GM19397 (cell line): ENCODE measurements around the gene SBF2.
"Not testable (repeated sequence)": the region's sequence is repeated elsewhere in the genome, so short reads cannot be mapped to it uniquely, and the experiment has no call there.

Source experiments
- ATAC-seq: cut with Tn5 transposase; IDR thresholded peaks from one replicate; pipeline ENCODE4 v1.9.1; 2021; ENCODE audit warnings: mild to moderate bottlenecking, moderate library complexity; ENCODE audit not compliant: unreplicated experiment

Gene SBF2

DNA sequence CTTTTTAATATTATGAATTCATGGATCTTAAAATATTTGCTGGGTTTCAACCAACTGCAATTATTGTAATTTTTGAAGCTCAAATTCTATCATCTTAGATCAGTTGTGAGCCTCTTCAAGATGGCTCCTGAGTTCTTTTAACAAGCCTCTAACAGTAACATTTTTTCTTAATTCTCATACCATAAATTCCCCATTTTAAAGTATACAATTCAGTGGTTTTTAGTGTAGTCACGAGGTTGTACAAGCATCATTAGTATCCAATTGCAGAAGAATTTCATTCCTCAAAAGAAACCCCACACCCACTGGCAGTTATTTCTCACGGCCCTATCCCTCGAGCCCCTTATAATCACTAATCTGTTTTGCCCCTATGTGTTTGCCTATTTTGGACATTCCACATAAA lies 270.8 kb downstream of the SBF2 start:
- ATAC-seq: no peak

DNA sequence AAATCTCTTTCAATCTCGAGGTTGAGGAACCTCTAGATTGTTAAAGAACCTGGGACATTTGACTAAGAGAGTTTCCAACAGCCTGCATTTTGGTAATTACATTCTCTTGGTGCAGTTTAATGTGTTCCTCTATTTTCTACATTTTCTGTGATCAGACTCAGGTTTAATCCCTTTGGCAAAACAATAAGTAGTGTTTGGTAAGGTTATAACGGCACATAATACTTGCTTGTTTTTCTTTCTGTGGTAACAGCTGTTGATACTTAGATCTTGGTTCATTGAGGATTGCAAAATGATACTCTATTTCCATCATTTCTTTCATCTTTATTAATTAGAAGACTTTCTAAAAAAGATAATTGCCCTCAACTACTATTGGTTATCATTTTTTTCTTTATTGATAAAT lies 271.3 kb downstream of the SBF2 start:
- ATAC-seq: no peak

DNA sequence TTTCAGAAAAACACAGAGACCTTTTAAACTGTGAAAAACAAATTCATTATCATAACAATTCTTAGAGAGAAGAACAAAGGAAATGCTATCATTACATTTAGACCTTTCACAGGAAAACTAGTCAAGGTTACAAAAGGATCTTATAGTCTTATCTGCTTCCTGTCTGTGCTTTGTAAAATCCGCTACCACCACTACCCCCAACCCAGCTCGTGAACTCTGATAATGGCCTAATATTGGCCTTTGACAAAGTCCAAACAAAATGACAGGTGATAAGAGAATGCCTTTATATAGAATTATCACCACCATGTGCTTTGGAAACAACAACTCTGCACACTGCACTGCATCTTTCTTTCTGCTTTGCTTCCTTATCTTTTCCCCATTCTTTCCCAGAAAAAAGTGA lies 272.5 kb downstream of the SBF2 start:
- no peak for ATAC-seq

DNA sequence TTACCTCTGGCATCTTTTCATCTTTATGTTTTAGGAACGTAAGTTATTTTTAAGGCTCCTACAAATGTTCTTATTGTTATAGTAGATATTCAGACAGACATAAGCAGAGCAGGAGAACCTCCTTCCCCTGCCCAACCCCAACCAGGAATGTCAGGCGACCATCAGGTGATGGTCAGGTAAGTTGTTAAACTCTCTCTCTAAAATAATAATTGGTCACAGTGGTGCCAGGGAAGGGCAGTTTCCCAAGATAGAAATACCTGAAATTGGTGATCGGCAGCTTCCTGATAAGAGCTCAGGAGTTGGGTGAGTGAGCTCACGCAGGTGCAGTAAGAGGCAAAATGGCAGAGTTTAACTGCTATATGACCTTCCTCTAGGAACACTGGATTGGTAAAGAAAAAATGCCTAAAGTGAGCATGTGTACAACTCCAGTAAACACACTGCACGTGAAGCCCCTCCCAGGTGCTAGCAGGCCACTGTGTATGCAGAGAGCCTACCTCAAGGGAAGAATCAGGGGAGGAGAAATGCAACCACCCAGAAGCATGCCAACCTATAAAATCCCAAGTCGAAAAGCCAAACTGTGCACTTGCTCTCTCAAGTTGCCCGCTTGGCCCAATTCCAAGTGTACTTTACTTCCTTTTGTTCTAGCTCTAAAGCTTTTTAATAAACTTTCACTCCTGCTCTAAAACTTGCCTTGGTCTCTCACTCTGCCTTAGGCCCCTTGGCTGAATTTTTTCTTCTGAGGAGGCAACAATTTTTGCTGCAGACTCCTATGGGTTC lies 273.9 kb downstream of the SBF2 start:
- no peak for ATAC-seq

DNA sequence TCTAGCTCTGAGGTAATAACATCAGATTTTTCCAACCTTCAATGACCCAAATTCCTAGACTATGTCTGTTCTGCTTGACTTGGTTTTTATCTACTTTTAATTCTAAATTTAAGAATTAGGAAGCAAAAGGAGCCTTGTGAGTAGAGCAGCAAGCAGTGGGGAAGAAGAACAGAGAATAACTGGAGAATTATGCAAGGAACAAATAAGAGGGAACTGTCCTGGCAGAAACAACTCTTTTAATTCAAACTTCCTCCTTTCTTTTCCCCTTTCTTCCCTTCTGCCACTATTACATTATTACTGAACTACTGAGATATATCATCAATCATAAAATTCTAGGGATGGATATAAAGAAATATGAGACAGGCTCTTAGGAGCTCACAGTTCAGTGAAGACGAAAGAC lies 276.1 kb downstream of the SBF2 start:
- ATAC-seq: no peak

DNA sequence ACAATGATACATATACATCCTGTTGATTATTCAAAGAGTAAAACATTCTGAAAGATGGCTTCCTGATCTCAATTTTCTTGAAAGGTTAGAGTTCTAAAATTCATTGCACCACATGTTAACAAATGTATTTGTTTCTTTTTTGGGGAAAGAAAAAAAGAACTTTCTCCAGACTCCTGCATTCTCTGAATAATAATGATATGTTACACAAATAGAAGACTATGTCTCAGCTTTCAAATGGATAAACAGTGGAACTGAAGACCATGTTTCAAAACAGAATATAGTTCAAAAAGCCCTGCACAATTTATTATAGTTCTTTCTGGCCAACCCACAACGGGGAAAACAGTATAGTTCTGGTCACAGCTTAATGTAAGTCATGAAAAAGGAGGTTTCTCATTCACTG lies 277.0 kb downstream of the SBF2 start:
- ATAC-seq: no peak

DNA sequence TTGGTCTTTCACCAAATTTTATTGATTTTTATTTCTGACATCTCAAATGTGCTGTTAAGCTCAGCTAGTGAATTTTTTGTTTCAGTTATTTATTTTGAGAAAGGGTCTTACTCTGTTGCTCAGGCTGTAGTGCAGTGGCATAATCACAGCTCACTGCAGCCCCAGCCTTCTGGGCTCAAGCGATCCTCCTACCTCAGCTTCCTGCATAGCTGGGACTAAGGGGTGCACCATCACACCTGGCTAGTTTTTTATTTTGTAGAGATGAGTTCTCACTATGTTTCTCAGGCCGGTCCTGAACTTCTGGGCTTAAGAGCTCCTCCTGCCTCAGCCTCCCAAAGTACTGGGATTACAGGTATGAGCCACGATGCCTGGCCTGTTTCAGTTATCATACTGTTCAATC lies 282.0 kb downstream of the SBF2 start:
- ATAC-seq: no peak

DNA sequence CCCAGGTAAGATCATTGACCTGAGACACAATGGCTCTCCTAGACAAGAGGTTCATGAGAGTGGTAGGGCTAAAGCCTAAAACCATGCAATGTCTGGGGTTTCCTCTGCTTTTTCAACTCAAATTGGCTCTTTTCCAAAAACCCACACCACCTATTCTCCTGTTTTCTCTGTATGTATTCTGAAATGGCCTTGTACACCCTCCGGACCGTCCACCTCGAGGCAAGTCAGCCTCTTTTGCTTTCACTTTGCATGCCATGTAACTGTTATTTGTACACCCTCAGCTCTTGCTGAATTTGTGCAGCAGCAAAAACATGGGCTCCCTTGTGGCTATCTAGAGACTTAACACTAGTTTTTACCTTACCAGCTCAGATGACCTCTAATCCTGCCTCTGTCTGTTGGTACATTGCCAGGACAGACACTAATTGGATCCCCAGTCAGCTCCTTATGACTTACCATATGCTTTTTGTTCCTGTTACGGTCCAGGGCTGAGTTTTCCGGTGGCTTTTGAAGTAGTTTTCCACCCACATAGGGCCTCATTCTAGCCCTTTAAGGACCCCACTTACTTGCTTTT lies 288.0 kb downstream of the SBF2 start:
- ATAC-seq: no peak

DNA sequence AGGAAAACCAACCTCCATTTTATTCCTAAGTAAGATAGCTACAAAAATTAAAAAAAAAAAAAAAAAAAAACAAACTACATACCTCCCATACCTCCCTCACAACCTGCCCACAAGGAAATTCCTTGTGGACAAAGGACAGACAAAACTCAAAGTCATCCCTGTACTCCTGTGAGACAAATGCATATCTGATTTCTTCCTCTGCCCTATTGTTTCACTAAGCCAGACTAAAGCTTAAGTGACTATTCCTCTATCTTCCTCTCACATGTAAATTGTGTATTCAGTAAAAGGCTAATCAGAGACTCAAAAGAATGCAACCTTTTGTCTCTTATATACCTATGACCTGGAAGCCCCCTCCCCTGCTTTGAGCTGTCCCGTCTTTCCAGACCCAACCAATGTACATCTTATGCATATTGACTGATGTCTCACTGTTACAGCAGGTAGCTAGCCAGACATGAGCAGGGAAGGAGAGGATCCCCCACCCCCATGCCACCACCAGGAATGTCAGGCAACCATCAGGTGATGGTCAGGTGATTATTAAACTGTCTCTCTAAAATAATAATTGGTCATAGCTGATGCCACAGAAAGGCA lies 289.4 kb downstream of the SBF2 start:
- no peak for ATAC-seq

DNA sequence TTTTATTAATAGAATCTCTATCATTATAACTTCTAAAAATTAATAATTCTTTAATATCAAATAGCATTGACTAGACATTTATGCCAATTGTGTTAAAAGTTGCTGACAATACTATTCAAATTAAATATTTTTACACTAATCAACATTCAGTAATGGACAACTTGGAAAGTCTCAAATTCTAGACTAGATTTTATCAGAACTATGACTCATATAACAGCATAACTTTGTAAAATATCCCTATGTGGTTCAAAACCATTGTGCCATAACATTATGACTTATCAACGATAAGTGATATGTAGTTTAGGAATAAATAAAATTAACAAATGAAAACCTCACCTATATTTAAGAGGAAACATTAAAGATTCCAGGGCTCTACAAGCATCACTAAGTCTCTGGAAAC lies 291.8 kb downstream of the SBF2 start:
- ATAC-seq: no peak

DNA sequence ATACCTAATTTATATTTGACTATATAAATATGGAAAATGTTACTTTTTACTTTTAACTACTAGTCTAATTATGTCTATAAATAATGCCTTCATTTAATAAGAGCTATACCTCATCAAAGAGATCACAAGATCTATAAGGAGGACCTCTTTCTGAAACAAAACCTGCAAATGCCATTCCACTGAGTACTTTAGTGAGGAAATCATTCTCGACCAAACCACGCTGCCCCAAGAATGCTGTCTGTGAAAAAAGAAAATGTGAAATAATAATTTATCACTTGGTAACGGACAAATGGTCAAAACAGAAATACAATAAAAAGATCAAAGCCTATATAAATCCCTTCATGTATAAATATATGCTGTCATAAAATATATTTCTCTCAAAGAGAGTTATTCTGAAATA lies 301.7 kb downstream of the SBF2 start:
- no peak for ATAC-seq

DNA sequence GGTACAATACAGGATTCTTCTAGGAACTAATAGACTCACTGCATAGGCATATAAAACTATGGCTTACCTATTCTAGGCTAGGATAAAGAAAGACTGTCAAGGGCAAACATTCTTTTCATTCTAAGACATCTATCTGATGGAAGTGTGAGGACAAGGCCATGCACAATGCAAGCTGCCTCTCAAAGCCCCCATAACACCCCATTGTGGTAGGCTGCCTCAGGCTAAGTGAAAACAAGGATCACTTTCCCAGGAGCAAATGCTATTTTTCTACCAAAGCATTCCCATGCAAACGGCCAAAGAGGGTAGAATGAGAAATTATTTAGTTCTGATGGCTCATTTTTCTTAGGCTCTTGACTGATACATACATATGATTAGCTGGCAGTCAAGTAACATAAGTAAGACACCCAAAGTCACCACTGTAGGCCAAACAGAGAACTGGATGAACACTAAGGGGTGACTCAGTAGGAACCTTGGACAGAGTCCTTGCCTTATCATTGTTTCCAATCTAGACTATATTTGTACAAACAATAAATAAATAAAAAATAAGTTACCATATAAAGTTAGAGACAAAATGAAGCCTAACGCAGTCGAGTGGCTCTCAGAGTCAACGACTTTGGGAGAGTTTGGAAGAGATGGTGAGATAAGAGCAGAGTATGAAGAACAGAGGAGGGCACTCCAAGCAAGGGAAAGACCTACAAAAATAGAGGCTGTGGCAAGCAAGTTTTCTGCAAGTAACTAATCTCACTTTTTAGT lies 303.6 kb downstream of the SBF2 start:
- ATAC-seq: no peak

DNA sequence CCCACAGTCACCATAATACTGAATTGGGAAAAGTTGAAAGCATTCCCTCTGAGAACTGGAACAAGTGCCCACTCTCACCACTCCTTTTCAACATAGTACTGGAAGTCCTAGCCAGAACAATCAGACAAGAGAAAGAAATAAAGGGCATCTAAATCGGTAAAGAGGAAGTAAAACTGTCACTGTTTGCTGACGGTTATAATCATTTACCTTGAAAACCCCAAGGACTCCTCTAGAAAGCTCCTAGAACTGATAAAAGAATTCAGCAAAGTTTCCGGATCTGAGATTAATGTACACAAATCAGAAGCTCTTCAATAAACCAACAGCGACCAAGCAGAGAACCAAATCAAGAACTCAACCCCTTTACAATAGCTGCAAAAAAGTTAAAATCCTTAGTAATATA lies 306.7 kb downstream of the SBF2 start:
- not testable (repeated sequence) for ATAC-seq

DNA sequence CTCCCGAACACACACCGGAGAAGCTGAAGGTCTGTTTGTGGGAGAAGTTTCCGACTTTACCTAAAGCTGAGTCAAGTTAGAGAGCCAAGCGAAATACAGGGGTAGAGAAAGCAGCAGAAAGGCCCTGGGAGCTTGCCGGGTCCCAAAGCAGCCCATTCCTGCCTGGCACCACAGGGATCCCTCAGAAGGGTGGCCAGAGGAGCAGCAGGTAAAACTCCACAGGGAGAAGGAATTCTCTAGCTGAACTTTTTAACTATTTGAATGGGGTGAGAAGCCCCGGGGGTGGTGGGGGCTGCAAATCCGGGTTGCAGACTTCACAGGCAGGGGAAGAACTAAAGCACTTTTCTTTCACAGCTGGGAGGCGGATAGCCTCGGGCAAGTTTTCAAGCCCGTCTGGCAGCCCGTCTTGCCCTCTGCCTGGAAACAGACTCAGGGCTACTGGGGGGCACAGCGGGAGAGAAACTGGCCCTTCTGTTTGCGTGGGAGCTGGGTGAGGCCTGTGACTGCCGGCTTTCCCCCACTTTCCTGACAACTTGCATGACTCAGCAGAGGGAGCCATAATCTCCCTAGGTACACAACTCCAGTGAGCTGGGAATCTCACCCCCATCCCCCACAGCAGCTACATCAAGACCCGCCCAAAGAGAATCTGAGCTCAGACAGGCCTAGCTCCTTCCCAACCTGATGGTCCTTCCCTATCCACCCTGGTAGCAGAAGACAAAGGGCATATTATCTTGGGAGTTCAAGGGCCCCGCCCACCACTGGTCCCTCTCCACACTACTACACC lies 311.0 kb downstream of the SBF2 start:
- ATAC-seq: no peak

DNA sequence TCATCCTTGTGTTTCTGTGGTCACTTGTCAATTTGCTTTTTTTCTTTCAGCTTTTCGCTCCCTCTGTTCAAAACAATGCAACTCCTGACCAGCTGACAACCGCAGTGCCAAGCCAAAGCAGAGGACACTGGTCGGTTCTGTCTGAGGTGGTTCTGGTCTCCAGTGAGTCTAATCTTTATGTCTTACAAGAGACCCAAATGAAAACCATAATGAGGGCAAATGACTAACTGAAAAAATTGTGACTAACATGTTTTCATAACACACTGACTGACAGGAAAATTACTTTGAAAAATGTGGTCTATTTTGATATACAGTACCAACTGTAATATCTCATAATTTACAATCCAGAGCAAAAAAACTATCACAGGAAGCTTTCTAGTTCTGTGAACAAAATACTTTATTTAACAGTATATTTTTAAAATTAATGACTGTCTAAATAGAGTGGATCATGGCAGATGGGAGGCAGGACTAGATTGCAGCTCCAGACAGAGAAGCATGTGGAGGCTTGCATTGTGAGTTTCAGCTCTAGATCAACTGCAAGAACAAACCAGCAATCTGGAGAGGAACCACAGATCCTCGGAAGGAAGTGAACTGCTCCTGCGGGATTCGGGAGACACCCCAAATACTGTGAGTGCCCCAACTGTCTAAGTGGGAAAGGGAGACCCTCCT lies 311.8 kb downstream of the SBF2 start:
- no peak for ATAC-seq

DNA sequence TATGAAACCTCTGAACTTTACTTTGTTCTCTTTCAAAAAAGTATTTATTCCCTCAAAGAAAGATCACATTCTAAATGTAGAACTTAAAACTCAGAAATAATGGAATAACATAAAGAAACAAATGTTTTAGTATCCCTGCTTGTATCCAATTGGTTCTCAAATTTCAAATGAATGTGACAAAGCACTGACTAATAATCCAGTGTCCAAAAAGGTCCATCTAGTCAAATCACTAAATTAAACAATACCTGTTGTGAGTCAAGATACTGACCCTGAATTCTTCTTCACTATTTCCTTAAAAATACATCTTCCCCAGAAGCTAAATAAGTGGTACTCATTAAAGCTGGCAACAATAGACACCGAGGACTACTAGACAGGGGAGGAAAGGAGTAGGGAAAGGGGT lies 313.1 kb downstream of the SBF2 start:
- no peak for ATAC-seq

DNA sequence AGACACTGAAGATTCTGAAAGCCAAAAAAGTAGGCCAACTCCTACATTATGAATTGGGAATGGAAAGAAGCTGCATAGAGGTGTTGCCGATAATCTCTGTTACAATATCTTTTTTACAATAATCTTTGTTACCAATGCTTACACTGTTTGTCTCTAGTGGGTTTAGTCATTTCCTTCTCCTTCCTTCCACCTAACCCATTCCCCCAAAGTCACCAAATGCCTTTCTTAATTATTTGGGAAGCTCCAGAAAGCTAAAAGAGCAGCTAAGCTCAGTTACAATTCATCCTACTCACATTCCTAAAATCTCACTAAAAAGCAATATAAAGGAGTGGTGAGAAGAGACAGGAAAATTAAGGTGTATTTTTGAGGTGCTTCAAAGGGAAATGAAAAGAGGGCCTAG lies 316.5 kb downstream of the SBF2 start:
- no peak for ATAC-seq

DNA sequence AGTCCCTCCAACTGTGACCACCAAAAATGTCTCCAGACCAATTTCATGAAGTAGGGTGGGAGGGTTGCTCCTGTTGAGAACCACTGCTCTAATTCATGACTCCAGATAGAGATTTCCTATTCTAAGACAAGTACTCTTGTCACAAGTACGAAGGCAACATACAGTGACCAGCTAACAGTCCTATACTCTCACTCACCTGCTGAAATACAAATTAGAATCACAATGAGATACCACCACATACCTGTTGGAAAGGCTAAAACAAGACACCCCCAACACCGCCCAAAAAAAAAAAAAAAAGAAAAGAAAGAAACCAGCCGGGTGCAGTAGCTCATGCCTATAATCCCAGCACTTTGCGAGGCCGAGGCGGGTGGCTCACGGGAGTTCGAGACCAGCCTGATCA lies 319.6 kb downstream of the SBF2 start:
- no peak for ATAC-seq

DNA sequence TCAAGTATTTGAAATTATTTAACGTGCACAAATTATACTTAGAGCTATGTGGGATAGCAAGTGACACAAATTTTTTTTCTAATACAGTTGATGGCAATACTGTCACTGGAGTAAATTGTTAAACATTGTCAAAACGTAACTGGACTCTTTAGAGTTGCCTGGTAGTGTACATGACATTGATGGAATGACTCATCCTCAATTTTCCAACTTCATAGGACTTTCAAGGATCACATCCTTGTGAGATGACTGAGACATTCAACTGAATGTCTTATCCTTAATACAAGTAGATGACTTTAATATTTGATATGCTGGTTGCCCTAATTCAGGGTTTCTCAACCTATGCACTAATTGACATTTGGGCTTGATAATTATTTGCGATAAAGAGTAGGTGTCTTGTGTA lies 320.1 kb downstream of the SBF2 start:
- ATAC-seq: no peak

DNA sequence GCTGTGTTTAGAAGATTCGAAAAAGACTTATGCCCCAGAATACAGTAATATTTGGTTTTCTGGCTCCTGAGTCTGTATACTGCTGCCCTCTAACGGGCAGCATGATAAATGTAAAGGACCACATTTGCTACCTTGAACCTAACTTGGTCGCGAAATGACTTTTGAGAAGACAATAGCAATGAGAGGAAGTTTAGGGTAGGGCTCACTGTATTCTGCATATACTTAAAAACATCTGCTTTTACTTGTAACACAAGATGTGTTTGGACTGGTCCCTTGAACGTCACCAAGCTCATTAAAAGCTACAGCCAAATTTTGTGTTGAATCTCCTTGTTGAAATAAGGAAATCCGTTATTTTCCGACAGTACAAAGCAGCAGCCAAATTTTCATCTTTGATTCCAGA lies 321.0 kb downstream of the SBF2 start:
- no peak for ATAC-seq

DNA sequence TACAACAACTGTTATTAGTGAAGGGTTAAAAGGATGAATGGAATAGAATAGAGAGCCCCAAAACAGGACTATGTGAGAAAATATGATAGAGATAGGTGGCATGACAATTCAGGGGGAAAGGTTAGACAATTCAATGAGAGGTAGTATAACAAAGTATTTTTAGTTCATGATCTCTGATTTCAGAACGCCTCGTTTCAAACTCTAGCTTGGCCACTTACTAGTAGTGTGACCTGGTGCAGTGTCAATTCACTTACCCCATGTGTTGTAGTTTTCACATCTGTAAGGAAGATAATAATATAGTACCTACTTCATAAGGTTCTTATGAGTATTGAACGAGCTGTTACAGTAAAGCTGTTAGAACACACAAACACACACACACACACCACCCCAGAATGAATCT lies 322.1 kb downstream of the SBF2 start:
- ATAC-seq: no peak
